ENCODE measurements around the gene MANSC4. TPM values are rescaled to one million over a fixed set of nuclear protein-coding genes. Genes with fewer than 3 reads are reported as not detected.

MANSC4 gene
- total and polyA plus RNA-seq, 2 donors (not counting 3 experiments of a cell fraction or from before 2014, with no cell fraction given) = not detected

GRCh38 chr12:27817766-27818165, 37.7 kb upstream of the MANSC4 start:
- DNase-seq (ENCODE audit: low read depth, low spot score) = no peak
- intact Hi-C loops (cut with micrococcal nuclease) (no loop called here), dilution Hi-C loops (cut with MboI; ENCODE audit: extremely low pct_ligation_motif_present, low sequenced_read_pairs) (no loop called here)
- H3K9me1 ChIP-seq (replicated peaks; ENCODE audit: control insufficient read depth, extremely low read depth, insufficient read depth, low read length) = no peaks in the 10 kb centered on the region
- TF ChIP-seq MAX (IDR thresholded peaks at IDR 0.05; ENCODE audit: insufficient read depth, insufficient read length) (no peak), POLR2AphosphoS5 (IDR thresholded peaks at IDR 0.05; ENCODE audit: insufficient read depth, low read depth, low read length) (no peak), FOS (IDR thresholded peaks at IDR 0.05; ENCODE audit: borderline replicate concordance, insufficient read depth, low read length) (no peak), MYC (IDR thresholded peaks at IDR 0.05; ENCODE audit: low read depth, low read length) (no peak), GATA2 (IDR thresholded peaks at IDR 0.05; ENCODE audit: insufficient read depth, insufficient read length, low read depth, low read length) (no peak), EZH2 (IDR thresholded peaks at IDR 0.05; ENCODE audit: borderline replicate concordance, low read depth, low read length, severe bottlenecking) (no peak), POLR2A (IDR thresholded peaks at IDR 0.05; ENCODE audit: low read depth, low read length) (no peak), JUN (IDR thresholded peaks at IDR 0.05; ENCODE audit: borderline replicate concordance, insufficient read depth, insufficient read length, low read depth) (no peak), CTCF (IDR thresholded peaks at IDR 0.05; ENCODE audit: extremely low read depth in 1 of 2, insufficient read depth in 1 of 2, low read depth in 1 of 2, low read length in 2 of 2) (no peak)
- no peaks in the 10 kb centered on the region for H3K36me3 ChIP-seq (ENCODE audit: control insufficient read depth in 2 of 2, extremely low read depth in 1 of 2, insufficient read depth in 2 of 2, low read length in 2 of 2)
- H3K27ac ChIP-seq (ENCODE audit: insufficient read depth, low read depth, low read length) = no peak overlapping the region
- H3K27me3 ChIP-seq (ENCODE audit: control insufficient read depth in 2 of 2, insufficient read depth in 2 of 2, low read length in 2 of 2) = no peaks in the 10 kb centered on the region
- H3K9ac ChIP-seq (replicated peaks; ENCODE audit: extremely low read depth, insufficient read depth, low read length) = no peak overlapping the region
- no peaks in the 10 kb centered on the region for H3K79me2 ChIP-seq (ENCODE audit: control insufficient read depth, insufficient read depth, low read length)
- peaks cover 21% of the 10 kb centered on the region for H3K4me1 ChIP-seq (ENCODE audit: control insufficient read depth, extremely low read depth, insufficient read depth, low read length)
- H2AFZ ChIP-seq (ENCODE audit: low read depth, low read length) = no peak overlapping the region
- no peak for FAIRE-seq
- CTCF ChIA-PET = interaction anchor here (1.2 to 1.9 kb wide), 2 partner anchors 22 to 85 kb away, joined by 3 to 5 read pairs; no protein-coding TSS in a partner anchor
- no peak overlapping the region for H3K4me2 ChIP-seq (ENCODE audit: insufficient read depth, low read length)
- H3K9me3 ChIP-seq (replicated peaks; ENCODE audit: control insufficient read depth, insufficient read depth, low read length) = no peaks in the 10 kb centered on the region
- BruUV-seq (replicated peaks) = no TSS peak
- no peaks in the 10 kb centered on the region for H4K20me1 ChIP-seq (replicated peaks; ENCODE audit: control insufficient read depth, extremely low read depth, insufficient read depth, low read length)
- H3K4me3 ChIP-seq (replicated peaks in 1 of 3; ENCODE audit: insufficient read depth in 1 of 3, low read depth in 1 of 3, low read length in 3 of 3) = no peak overlapping the region
- POLR2A ChIA-PET = interaction anchor here (0.6 kb wide), 1 partner anchor 17 kb away, joined by 3 read pairs; no protein-coding TSS in a partner anchor

Data from endothelial cell of umbilical vein (primary cell).